ENCODE data around the gene FCN1.

DNA sequence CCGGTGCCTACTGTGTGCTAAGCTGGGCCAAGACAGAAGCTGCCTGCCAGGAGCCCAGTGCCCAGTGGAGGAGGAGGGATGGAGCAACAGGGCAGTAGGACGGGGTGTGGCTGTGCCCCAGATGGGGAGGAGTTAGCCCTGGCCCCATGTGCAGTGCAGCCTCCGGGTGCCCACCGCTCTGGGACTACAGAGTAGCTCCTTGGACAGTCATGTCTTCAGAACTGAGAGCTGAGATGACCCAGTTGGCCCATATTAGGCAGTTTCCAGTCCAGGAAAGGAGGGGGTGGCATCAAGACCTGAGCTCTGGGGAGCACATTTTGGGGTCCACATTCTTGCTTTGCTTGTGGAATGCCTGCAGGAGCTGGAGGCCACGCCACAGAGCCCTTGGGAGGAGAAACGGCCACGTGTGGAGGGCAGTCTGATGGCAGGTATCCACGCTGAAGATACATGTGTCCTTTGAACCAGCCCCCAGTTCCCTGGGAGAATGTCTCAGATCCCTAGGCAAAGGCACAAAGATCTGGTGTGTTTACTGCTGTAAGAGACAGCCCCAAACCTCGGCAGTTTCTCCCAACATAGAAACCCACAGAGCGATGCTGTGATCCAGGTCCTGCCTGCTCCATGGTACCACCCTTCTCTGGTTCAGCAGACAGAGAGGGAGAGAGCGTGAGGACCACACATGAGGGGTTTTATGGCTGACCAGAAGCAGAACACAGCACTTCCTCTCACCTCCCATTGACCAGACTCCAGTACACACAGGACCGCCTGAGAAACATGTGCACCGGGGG lies 46.8 kb upstream of the FCN1 start:
- TF ChIP-seq, protein P1, sequence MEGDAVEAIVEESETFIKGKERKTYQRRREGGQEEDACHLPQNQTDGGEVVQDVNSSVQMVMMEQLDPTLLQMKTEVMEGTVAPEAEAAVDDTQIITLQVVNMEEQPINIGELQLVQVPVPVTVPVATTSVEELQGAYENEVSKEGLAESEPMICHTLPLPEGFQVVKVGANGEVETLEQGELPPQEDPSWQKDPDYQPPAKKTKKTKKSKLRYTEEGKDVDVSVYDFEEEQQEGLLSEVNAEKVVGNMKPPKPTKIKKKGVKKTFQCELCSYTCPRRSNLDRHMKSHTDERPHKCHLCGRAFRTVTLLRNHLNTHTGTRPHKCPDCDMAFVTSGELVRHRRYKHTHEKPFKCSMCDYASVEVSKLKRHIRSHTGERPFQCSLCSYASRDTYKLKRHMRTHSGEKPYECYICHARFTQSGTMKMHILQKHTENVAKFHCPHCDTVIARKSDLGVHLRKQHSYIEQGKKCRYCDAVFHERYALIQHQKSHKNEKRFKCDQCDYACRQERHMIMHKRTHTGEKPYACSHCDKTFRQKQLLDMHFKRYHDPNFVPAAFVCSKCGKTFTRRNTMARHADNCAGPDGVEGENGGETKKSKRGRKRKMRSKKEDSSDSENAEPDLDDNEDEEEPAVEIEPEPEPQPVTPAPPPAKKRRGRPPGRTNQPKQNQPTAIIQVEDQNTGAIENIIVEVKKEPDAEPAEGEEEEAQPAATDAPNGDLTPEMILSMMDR (optimal IDR thresholded peaks at IDR 0.05 in 1 of 3, IDR thresholded peaks at IDR 0.05 in 1 of 3, conservative IDR thresholded peaks at IDR 0.05 in 1 of 3; ENCODE audit: extremely low read depth in 1 of 3, insufficient read depth in 2 of 3, low read length in 3 of 3) = no peak
- no peak for TF ChIP-seq EZH2 (IDR thresholded peaks at IDR 0.05; ENCODE audit: low read length)

All from keratinocyte (primary cell).